OCI-LY7 (cell line): ENCODE measurements around the gene FAM169A. TPM values are rescaled to one million over a fixed set of nuclear protein-coding genes. Genes with fewer than 3 reads are reported as not detected.
A peak's percentile ranks its signal among the peaks of the same experiment; 100 is the strongest.

Source experiments
- BruUV-seq: library from RNA; stranded (reverse); fragments of 400-500 nt; replicated peaks from 2 replicates; lab custom pipeline; 2021; lab: Mats Ljungman, UMichigan
- CTCF ChIA-PET: fragments of 300-600 bp; sonication (Branson Sonifier 250); formaldehyde crosslinking; loops from one replicate; lab custom pipeline; 2022; ENCODE audit warnings: antibody characterized with exemption; ENCODE audit not compliant: unreplicated experiment; lab: Charles Lee
- POLR2A ChIA-PET: fragments of 300-600 bp; sonication (Branson Sonifier 250); formaldehyde crosslinking; loops from one replicate; lab custom pipeline; 2022; ENCODE audit warnings: antibody characterized with exemption; lab: Charles Lee
- DNase-seq: peaks from one replicate; pipeline ENCODE4 v3.0.0-alpha.2; 2015; ENCODE audit warnings: low spot score
- H2AFZ ChIP-seq: fragments of 200-600 bp; sonication (generic), shearing (Covaris generic); 2 replicates; pipeline ENCODE4 v1.6.1; 2014; ENCODE audit warnings: mild to moderate bottlenecking, antibody characterized with exemption, low read length, moderate library complexity
- H3K27ac ChIP-seq: fragments of 200-600 bp; sonication (generic); 2 replicates; pipeline ENCODE4 v1.5.1; 2014; ENCODE audit warnings: mixed run types, low read depth, mild to moderate bottlenecking, moderate library complexity, low read length, inconsistent platforms; ENCODE audit not compliant: poor library complexity, severe bottlenecking
- H3K36me3 ChIP-seq: fragments of 200-600 bp; sonication (generic); 2 replicates; pipeline ENCODE4 v1.6.1; 2014; ENCODE audit warnings: mild to moderate bottlenecking, antibody characterized with exemption, low read length, moderate library complexity, mixed read lengths; ENCODE audit not compliant: insufficient read depth
- H3K4me1 ChIP-seq: fragments of 200-600 bp; sonication (generic); 2 replicates; pipeline ENCODE4 v1.5.1; 2014; ENCODE audit warnings: mild to moderate bottlenecking, low read length; ENCODE audit not compliant: insufficient read depth, poor library complexity, severe bottlenecking
- H3K4me2 ChIP-seq: fragments of 200-600 bp; sonication (generic); 2 replicates; pipeline ENCODE4 v1.6.1; 2014; ENCODE audit warnings: mild to moderate bottlenecking, low read length
- H3K4me3 ChIP-seq: fragments of 200-600 bp; sonication (generic); 2 replicates; pipeline ENCODE4 v1.5.1; 2014; ENCODE audit warnings: mild to moderate bottlenecking, low read depth, low read length; ENCODE audit not compliant: poor library complexity, severe bottlenecking
- H3K79me2 ChIP-seq: fragments of 200-600 bp; sonication (generic); 2 replicates; pipeline ENCODE4 v1.6.1; 2016; ENCODE audit warnings: low read depth, mild to moderate bottlenecking, low read length, moderate library complexity, mixed read lengths; ENCODE audit not compliant: insufficient read depth
- H3K9me2 ChIP-seq: fragments of 200-600 bp; sonication (generic); 2 replicates; pipeline ENCODE4 v1.6.1; 2016; ENCODE audit warnings: mild to moderate bottlenecking, low read length, mixed read lengths; ENCODE audit not compliant: insufficient read depth
- H3K9me3 ChIP-seq: fragments of 200-600 bp; sonication (generic); 2 replicates; pipeline ENCODE4 v1.6.1; 2014; ENCODE audit warnings: mild to moderate bottlenecking, mixed run types, low read length, mixed read lengths
- H4K20me1 ChIP-seq: fragments of 200-600 bp; sonication (generic); 2 replicates; pipeline ENCODE4 v1.6.1; 2014; ENCODE audit warnings: mild to moderate bottlenecking, antibody characterized with exemption, low read length, moderate library complexity, mixed read lengths; ENCODE audit not compliant: insufficient read depth
- EZH2phosphoT487 ChIP-seq: fragments of 200-600 bp; sonication (generic); IDR thresholded peaks from 2 replicates; pipeline ENCODE4 v1.6.1; 2018; ENCODE audit warnings: low read depth, borderline replicate concordance, mild to moderate bottlenecking, mixed run types, antibody characterized with exemption, low read length, moderate library complexity, mixed read lengths
- intact Hi-C: fragments of 100-400 bp; cut with micrococcal nuclease; formaldehyde crosslinking; loops from one replicate; pipeline ENCODE4 v1.10.0; 2022; ENCODE audit not compliant: unreplicated experiment
- total RNA-seq, 2 experiments: library from RNA; depleted of rRNA in 1 of 2; stranded (reverse); fragments of >200 nt in 1 of 2; shearing (Covaris generic) in 1 of 2; gene quantifications; 2 replicates each; pipeline ENCODE4 v1.2.3, GENCODE V29; 2014 to 2022
- TF ChIP-seq, protein P1 (sequence below): fragments of 200-600 bp; sonication (generic); conservative IDR thresholded peaks from 2 replicates; pipeline ENCODE4 v1.5.1; 2014; ENCODE audit warnings: mild to moderate bottlenecking, antibody characterized with exemption, low read length, moderate library complexity, mixed read lengths

The FAM169A gene
- total RNA-seq, 2 experiments from 2014 or later = not detected

- Histone ChIP-seq H3K4me3 (peak overlapping the region; percentile 96), H2AFZ (no peak overlapping the region), H3K27ac (no peak overlapping the region), H3K9me2 (no peaks in the 10 kb centered on the region), H4K20me1 (peaks cover 19% of the 10 kb centered on the region; the same call in 1 of the 2 replicates), H3K79me2 (peaks cover 69% of the 10 kb centered on the region), H3K36me3 (peaks cover 63% of the 10 kb centered on the region), H3K4me2 (peak overlapping the region; percentile 69), H3K9me3 (no peaks in the 10 kb centered on the region), H3K4me1 (peaks cover 21% of the 10 kb centered on the region)
- ChIA-PET CTCF (no interaction called here), POLR2A (interaction anchor here (0.6 to 1.5 kb wide), 2 partner anchors 26 to 735 kb away, joined by 3 to 7 read pairs; no protein-coding TSS in a partner anchor)
- intact Hi-C loops = loop anchor here (2.0 to 10.0 kb wide), 3 partner anchors 79 to 951 kb away; partner anchors contain the start of genes HEXB and POC5
- DNase-seq = no peak
- BruUV-seq = no TSS peak
- TF ChIP-seq, protein P1, sequence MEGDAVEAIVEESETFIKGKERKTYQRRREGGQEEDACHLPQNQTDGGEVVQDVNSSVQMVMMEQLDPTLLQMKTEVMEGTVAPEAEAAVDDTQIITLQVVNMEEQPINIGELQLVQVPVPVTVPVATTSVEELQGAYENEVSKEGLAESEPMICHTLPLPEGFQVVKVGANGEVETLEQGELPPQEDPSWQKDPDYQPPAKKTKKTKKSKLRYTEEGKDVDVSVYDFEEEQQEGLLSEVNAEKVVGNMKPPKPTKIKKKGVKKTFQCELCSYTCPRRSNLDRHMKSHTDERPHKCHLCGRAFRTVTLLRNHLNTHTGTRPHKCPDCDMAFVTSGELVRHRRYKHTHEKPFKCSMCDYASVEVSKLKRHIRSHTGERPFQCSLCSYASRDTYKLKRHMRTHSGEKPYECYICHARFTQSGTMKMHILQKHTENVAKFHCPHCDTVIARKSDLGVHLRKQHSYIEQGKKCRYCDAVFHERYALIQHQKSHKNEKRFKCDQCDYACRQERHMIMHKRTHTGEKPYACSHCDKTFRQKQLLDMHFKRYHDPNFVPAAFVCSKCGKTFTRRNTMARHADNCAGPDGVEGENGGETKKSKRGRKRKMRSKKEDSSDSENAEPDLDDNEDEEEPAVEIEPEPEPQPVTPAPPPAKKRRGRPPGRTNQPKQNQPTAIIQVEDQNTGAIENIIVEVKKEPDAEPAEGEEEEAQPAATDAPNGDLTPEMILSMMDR = no peak
- TF ChIP-seq EZH2phosphoT487 = no peak
Measured at GRCh38 chr5:74765929-74766328, 100.3 kb downstream of the FAM169A start.

DNA sequence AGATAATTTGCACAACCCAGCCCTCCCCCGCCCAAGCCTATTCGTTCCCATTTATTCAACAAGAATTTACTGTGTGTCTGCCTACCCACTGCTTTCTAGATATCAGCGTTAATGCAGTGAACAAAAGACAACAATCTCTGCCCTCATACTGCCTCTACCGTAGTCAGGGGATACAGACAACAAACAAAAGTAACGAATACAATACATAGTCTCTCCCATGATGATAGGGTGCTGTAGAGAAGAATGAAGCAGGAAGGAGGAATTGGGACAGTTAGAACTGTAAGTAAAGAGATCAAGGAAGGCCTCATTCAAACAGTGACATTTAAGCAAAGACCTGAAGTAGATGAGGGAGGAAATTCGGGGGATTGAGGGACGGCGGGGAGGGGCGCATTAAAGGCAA lies 101.0 kb downstream of the FAM169A start:
- Histone ChIP-seq H3K4me2 (peak overlapping the region; percentile 69), H3K4me1 (peaks cover 21% of the 10 kb centered on the region), H3K79me2 (peaks cover 69% of the 10 kb centered on the region), H4K20me1 (peaks cover 23% of the 10 kb centered on the region; the same call in 1 of the 2 replicates), H2AFZ (no peak overlapping the region), H3K4me3 (peak overlapping the region; percentile 19), H3K36me3 (peaks cover 63% of the 10 kb centered on the region), H3K27ac (no peak overlapping the region), H3K9me3 (no peaks in the 10 kb centered on the region), H3K9me2 (no peaks in the 10 kb centered on the region)
- DNase-seq = no peak
- BruUV-seq = no TSS peak
- ChIA-PET POLR2A (interaction anchor here (0.6 kb wide), 1 partner anchor 735 kb away, joined by 3 read pairs; no protein-coding TSS in a partner anchor), CTCF (no interaction called here)
- intact Hi-C loops = loop anchor here (5.0 to 10.0 kb wide), 2 partner anchors 78 to 920 kb away; partner anchors contain the start of gene HEXB
- TF ChIP-seq EZH2phosphoT487 = no peak
- TF ChIP-seq, protein P1 = no peak

DNA sequence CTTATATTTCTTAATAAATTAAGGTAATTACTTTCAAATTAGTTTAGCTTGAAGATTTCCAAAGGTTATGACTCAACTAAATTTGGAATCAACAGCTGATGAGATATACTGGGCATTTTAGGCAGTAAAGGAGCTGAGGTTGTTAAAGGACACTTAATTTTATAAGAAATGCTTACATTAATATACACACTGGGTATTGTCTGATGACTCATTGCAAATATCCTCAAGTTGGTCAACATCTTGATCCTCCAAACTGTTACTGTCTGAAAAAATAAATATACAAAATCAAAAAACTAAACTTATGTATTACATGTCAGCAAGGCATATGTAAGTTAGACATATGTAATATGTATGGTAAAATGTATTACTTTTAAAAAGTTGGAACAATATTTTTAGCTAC lies 102.7 kb downstream of the FAM169A start:
- no peak overlapping the region for H3K4me3 ChIP-seq
- CTCF ChIA-PET = no interaction called here

More for the DNA sequence above, 102.7 kb downstream of the FAM169A start:
- POLR2A ChIA-PET = interaction anchor here (0.5 to 2.4 kb wide), 10 partner anchors 9 to 674 kb away, joined by 3 to 11 read pairs (median 3); no protein-coding TSS in a partner anchor
- peaks cover 59% of the 10 kb centered on the region for H3K36me3 ChIP-seq
- TF ChIP-seq, protein P1 = no peak
- TF ChIP-seq EZH2phosphoT487 = no peak
- H2AFZ ChIP-seq = no peak overlapping the region
- H3K9me2 ChIP-seq = no peaks in the 10 kb centered on the region
- H3K27ac ChIP-seq = no peak overlapping the region
- intact Hi-C loops = loop anchor here (10.0 kb wide), 1 partner anchor 921 kb away; no protein-coding TSS in a partner anchor
- H3K4me1 ChIP-seq = peaks cover 19% of the 10 kb centered on the region
- no TSS peak for BruUV-seq
- no peak overlapping the region for H3K4me2 ChIP-seq
- H3K79me2 ChIP-seq = peaks cover 57% of the 10 kb centered on the region
- no peaks in the 10 kb centered on the region for H3K9me3 ChIP-seq
- peaks cover 22% of the 10 kb centered on the region; the same call in 1 of the 2 replicates for H4K20me1 ChIP-seq
- DNase-seq = no peak
